GM19467 (cell line): ENCODE results near the gene TTYH2.
"Not testable (repeated sequence)": the region's sequence is repeated elsewhere in the genome, so short reads cannot be mapped to it uniquely, and the experiment has no call there.

Experiments used
- ATAC-seq: cut with Tn5 transposase; IDR thresholded peaks from one replicate; pipeline ENCODE4 v1.9.1; 2021; ENCODE audit warnings: mild to moderate bottlenecking, moderate library complexity; ENCODE audit not compliant: unreplicated experiment

The TTYH2 gene

GRCh38 chr17:74282274-74282586 is 68.9 kb downstream of the TTYH2 start:
- not testable (repeated sequence) for ATAC-seq

- no peak for ATAC-seq
These were observed 69.4 kb downstream of the TTYH2 start for GRCh38 chr17:74282587-74283370.

GRCh38 chr17:74283371-74283673 is 70.0 kb downstream of the TTYH2 start:
- ATAC-seq = no peak

- no peak for ATAC-seq
These were observed 73.7 kb downstream of the TTYH2 start for GRCh38 chr17:74287031-74287602.

GRCh38 chr17:74288785-74289184 is 75.4 kb downstream of the TTYH2 start:
- ATAC-seq = no peak

GRCh38 chr17:74289688-74290087 is 76.3 kb downstream of the TTYH2 start:
- ATAC-seq = no peak

- ATAC-seq = no peak
These were observed 77.0 kb downstream of the TTYH2 start for GRCh38 chr17:74290340-74290739.

- ATAC-seq = no peak
These were observed 79.1 kb downstream of the TTYH2 start for GRCh38 chr17:74292495-74292894.

- no peak for ATAC-seq
These were observed 82.5 kb downstream of the TTYH2 start for GRCh38 chr17:74295625-74296547.

- no peak for ATAC-seq
These were observed 83.2 kb downstream of the TTYH2 start for GRCh38 chr17:74296548-74296936.

- ATAC-seq = no peak
These were observed 84.6 kb downstream of the TTYH2 start for GRCh38 chr17:74297941-74298340.

- ATAC-seq = no peak
These were observed 85.4 kb downstream of the TTYH2 start for GRCh38 chr17:74298778-74299177.

GRCh38 chr17:74299226-74300009 is 86.0 kb downstream of the TTYH2 start:
- no peak for ATAC-seq

- no peak for ATAC-seq
These were observed 89.9 kb downstream of the TTYH2 start for GRCh38 chr17:74303305-74303704.

- no peak for ATAC-seq
These were observed 90.8 kb downstream of the TTYH2 start for GRCh38 chr17:74304184-74304583.

- ATAC-seq = no peak
These were observed 92.7 kb downstream of the TTYH2 start for GRCh38 chr17:74305865-74306654.

GRCh38 chr17:74307984-74308773 is 94.8 kb downstream of the TTYH2 start:
- ATAC-seq = no peak

GRCh38 chr17:74309902-74310301 is 96.5 kb downstream of the TTYH2 start:
- ATAC-seq = no peak
